SK-N-MC (cell line): ENCODE data around the gene CMTM2.

Experiments used
- EZH2 ChIP-seq: fragments of 200-600 bp; sonication (generic); IDR thresholded peaks from one replicate; pipeline ENCODE4 v1.6.1; 2017; ENCODE audit warnings: antibody characterized with exemption
- FOXP2 ChIP-seq: optimal IDR thresholded peaks from 2 replicates; pipeline ENCODE3; 2011; ENCODE audit warnings: mild to moderate bottlenecking, moderate library complexity; ENCODE audit not compliant: insufficient read depth; ENCODE audit errors: extremely low read length, control extremely low read depth
- POLR2AphosphoS5 ChIP-seq: IDR thresholded peaks from 2 replicates; pipeline ENCODE4 v1.6.1; 2012; ENCODE audit warnings: mild to moderate bottlenecking, low read depth, low read length, borderline replicate concordance

- TF ChIP-seq EZH2 = no peak
- no peak for TF ChIP-seq POLR2AphosphoS5
- no peak for TF ChIP-seq FOXP2
Measured at GRCh38 chr16:66592814-66593213, 13.6 kb downstream of the CMTM2 start.
